ENCODE measurements around the gene CFTR.

The CFTR gene

DNA sequence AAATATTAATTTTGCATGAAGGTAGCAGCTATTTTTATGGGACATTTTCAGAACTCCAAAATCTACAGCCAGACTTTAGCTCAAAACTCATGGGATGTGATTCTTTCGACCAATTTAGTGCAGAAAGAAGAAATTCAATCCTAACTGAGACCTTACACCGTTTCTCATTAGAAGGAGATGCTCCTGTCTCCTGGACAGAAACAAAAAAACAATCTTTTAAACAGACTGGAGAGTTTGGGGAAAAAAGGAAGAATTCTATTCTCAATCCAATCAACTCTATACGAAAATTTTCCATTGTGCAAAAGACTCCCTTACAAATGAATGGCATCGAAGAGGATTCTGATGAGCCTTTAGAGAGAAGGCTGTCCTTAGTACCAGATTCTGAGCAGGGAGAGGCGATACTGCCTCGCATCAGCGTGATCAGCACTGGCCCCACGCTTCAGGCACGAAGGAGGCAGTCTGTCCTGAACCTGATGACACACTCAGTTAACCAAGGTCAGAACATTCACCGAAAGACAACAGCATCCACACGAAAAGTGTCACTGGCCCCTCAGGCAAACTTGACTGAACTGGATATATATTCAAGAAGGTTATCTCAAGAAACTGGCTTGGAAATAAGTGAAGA, 112.3 kb downstream of the CFTR start:
- no peak for DNase-seq

DNA sequence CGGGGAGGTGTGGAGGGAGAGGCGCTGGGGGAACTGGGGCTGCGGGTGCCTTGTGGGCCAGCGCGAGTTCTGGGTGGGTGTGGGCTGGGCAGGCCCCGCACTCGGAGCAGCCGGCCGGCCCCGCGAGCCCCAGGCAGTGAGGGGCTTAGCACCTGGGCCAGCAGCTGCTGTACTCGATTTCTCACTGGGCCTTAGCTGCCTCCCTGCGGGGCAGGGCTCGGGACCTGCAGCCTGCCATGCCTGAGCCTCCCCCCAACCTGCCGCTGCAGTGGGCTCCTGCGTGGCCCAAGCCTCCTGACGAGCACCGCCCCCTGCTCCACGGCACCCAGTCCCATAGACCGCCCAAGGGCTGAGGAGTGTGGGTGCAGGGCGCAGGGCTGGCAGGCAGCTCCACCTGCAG, 116.3 kb downstream of the CFTR start:
- DNase-seq: no peak

GRCh38 chr7:117597755-117598154, 117.9 kb downstream of the CFTR start:
- no peak for DNase-seq

DNA sequence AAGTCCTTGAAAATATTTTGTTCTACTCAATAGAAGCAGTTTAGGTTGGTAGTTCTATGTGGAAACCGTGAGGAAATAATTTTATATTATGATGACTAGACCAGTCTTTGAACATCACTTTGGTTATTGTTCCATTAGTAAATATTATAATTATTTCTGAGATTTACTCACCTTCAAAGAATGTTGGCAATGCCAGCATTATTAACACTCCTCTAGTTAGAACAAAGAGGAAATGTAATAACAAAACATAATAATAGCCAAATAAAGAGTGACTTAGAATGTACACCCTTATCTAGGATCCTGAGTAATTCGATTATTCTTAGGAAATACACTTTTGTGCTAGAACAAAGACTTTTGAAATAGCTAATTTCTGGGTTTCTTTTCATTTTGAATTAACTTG, 121.1 kb downstream of the CFTR start:
- DNase-seq: no peak

GRCh38 chr7:117603627-117604026, 123.8 kb downstream of the CFTR start:
- no peak for DNase-seq

DNA sequence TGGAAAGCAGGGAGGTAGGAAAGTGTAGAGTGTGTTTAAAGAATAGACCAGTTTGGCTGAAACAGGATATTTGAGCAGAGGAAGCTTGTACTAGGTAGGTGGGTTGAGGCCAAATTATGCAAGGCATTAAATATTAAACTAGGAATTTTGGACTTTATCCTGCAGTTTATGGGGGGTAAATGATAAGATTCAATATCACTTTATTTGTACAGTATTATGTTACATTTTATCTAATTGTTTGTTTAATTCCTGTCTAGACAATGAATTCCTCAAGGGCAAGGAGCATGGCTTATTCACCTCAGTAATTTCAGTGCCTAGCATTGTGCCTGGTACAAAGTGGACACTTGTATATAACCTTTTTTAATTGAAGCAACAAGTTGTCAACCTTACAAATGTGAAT, 125.9 kb downstream of the CFTR start:
- DNase-seq: no peak

DNA sequence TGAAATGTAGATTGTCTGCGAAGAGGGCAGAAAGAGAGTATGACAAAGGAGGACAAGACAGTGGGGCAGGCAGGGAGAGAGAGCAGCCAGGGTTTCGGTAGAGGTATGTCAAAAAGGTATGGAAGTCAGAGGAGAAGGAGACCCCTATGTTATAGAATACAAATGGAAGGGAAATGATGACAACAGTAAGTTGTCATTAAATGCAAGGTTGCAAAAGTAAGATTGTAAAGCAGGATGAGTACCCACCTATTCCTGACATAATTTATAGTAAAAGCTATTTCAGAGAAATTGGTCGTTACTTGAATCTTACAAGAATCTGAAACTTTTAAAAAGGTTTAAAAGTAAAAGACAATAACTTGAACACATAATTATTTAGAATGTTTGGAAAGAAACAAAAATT, 126.3 kb downstream of the CFTR start:
- no peak for DNase-seq

DNA sequence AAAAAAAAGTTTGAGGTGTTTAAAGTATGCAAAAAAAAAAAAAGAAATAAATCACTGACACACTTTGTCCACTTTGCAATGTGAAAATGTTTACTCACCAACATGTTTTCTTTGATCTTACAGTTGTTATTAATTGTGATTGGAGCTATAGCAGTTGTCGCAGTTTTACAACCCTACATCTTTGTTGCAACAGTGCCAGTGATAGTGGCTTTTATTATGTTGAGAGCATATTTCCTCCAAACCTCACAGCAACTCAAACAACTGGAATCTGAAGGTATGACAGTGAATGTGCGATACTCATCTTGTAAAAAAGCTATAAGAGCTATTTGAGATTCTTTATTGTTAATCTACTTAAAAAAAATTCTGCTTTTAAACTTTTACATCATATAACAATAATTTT, 130.6 kb downstream of the CFTR start:
- DNase-seq: no peak

- no peak for DNase-seq
Measured at GRCh38 chr7:117612637-117613036, 132.8 kb downstream of the CFTR start.

GRCh38 chr7:117616694-117617093, 136.9 kb downstream of the CFTR start:
- DNase-seq: no peak

DNA sequence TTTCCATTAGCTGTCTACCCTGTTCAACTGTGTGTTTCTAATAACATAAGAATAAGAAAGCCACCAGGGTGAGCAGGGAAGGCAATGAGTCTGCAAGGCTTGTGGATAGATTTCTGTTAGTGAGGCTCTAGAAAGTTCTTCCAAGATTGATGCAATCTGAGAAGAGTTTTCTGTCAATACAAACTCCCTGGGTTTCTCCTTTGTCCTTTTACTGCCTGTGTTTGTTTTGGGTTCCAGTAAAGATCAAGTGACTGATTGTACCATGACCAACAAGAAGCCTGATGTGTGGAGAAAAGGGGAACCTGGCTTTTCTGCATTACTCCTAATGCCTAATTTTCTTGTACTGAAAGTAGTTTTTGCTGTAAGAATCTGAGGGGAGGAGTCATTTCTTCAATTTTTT, 139.9 kb downstream of the CFTR start:
- DNase-seq: no peak

DNA sequence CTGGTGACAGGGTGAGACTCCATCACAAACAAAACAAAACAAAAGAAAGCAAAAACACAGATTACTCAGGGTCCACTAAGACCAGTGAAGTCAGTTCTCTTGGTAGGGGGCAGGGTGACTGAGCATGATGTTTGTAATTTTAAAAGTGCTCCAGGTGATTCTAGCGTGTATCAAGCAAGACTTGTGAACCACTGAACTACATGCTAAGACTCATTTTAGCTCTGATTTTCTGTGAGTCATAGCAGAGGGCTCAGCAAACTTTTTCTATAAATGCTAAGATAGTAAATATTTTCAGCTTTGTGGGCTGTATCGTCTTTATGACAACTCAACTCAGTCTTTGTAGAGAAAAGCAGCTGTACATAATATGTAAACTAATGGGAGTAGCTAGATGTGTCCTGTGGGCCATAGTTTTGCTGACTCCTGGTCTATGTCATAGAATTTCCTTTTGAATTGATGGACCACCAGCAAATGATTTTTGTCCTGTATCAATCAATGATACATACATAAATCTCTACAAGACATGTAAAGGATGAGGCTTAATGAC, 141.3 kb downstream of the CFTR start:
- no peak for DNase-seq

DNA sequence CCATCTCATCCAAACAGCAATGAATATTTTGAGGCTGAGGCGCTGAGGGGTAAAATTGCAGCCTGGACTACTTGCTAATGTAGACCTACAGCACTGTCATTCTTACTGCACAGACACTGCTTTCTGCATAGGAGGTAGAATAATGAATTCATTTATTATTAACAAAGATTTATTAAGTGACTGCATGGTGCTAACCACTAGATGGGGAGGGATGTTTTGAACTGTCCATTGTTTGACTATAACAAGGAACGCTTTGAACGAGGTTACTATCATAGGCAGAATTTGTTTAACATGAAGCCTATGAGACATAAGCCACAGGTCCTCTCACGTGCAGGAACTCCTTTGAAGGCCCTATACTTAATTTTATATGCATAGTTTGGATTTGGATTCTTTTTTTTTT, 143.8 kb downstream of the CFTR start:
- no peak for DNase-seq

DNA sequence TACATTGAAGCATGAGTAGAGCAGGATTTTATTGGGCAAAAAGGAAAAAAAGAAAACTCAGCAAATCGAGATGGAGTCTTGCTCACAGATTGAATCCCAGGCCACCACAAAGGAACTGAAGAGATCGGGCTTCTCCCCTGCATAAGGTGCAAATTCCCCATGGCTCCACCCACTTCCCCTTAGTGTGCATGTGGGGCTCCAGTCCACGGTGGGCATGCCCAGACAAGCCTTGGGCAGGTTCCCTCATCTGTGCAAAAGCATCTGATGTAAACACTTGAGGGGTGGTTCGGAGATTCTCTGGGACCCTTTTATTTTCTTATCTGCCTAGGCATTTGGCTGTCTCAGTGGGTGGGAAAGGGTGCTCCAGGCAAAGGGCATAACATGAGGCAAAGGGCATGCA, 150.7 kb downstream of the CFTR start:
- no peak for DNase-seq

DNA sequence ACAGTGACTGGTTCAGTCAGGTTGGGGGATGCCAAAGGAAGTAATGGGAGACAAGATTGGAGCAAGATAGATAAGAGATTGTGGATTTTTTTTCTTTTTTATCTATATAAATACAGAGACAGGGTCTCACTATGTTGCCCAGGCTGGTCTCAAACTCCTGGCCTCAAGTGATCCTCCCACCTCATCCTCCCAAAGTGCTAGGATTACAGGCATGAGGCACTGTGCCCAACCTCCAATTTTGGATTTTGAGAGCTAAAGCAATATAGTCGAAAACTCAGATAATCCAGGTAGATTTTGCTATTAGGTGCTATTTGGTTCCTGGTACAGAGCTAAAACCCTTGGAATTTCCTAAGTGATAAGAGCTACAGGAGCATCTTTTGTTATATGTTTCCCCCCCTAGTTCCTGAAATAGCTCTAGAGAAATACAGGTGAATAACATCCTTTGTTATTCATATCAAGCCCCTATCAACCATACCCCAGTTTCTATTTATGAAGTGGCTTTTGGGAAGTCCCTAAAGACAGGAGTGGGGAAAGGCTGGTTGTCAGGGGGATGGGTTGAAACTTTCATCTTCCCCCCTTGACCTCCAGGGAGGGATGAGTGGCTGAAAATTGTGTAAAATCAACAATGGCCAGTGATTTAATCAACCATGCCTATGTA, 151.2 kb downstream of the CFTR start:
- no peak for DNase-seq

GRCh38 chr7:117631652-117632051, 151.8 kb downstream of the CFTR start:
- no peak for DNase-seq

GRCh38 chr7:117637937-117638336, 158.1 kb downstream of the CFTR start:
- no peak for DNase-seq

- no peak for DNase-seq
Measured at GRCh38 chr7:117639966-117640365, 160.1 kb downstream of the CFTR start.

DNA sequence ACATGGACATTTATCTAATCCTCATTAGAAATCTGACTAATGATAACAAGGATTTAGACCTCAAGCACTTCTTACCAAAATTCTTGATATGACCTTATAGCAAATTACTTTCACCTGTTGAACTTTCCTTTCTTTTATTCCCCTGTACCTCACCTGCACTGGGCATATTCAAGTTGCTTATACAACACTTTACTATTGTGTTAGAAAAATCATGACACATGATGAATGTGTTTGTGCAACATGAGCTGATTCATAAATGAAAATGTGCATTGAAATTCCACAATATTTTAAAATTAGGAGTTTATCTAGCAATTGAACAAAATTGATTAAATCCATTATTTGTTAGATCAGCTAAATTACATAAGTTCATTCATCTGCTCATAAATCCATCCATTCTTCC, 160.6 kb downstream of the CFTR start:
- DNase-seq: no peak

DNA sequence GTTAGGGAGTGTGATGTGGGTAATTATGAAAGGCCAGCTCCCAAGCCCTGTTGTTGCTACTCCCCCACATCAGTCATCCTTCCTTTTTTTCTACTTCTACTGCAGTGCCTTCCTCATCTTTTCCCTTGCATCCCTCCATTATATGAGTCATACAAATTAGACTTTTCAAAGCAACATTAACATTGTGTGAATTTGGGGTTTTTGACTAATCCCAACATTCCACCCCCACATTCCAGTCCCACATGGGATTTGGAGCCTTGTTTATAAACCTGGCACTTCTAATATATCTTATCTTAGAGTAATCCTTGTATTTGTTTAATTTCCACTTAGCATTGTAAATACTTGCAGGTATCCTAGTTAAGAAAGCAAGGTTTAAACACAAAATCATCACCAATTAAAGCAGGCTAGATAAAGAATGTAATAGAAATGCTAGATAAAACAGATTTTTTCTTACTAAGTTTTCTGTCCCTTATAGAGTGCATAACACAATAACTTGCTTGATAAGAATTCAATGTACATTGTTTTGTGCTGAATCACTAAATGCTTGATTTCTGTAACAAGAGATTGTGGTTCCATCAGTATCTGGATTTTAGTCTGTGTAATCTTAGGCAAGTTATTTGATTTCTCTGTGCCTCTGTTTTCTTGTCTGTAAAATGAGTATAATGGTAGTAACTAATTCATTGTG, 165.8 kb downstream of the CFTR start:
- DNase-seq: no peak

DNA sequence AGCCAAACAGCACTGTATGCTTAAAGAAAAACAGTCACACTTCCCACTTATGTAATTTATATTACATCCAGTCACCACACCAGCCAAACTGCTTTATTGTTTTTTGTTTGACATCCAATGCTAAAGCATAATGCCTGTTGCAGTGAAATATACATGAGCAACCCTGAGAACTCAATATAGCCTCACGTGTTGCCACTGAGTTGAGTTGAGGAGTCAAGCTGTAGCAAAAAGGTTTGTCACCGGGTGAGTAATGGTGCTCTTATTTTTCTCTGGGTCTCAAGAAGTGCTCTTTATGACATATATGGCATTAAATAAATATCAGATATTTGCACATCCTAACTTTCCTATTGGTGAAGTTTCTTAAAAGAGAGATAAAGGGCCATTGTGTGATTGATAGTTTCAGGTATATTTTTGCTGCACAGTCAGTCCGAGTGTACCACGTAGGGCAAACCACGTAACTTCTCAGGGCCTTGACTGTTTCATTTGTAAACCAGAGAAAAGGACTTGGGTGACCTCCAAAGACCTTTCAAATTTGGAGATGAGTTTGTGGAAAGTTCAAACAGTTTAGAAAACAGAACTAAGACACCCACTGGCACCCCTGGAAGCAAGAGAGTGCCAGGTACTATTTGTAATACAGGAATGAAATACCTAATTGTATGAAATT, 168.5 kb downstream of the CFTR start:
- no peak for DNase-seq

GRCh38 chr7:117652943-117653680, 173.3 kb downstream of the CFTR start:
- DNase-seq: no peak

DNA sequence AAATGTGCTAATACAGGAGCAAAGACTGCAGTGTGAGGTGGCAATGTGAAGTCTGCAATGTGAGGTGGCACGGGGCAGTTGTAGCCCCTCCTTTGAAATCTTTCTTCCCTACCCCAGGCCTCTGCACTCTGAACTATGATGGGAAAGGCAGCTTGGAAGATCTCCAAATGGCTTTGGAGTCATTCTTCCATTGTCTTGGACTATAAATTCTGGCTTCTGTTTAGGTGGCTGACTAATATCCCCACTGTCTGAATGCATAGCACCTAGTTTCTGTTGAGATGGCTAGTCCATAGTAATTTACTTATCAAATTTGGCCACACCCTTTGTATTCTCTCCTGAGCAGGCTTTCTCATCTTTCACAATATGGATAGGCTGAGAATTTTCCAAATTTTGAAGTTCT, 175.0 kb downstream of the CFTR start:
- DNase-seq: no peak
